Esophagus squamous epithelium (tissue), 5 donors: ENCODE results near the gene RCAN2. TPM values are rescaled to one million over a fixed set of nuclear protein-coding genes. Genes with fewer than 3 reads are reported as not detected.

Source experiments
- DNase-seq: peaks from one replicate; lab custom pipeline; 2025; lab: John Stamatoyannopoulos, UW
- H3K27ac ChIP-seq, 4 donors: fragments of 200-600 bp; sonication (generic); one replicate each; pipeline ENCODE4 v1.5.1; 2016 to 2019; ENCODE audit warnings: mild to moderate bottlenecking in 1 of 4
- H3K27me3 ChIP-seq, 4 donors: fragments of 200-600 bp; sonication (generic); 1 replicate in 3 of 4; 2 replicates in 1 of 4; pipeline versions ENCODE4 v1.5.1 to v1.6.0; 2017 to 2021; ENCODE audit warnings: antibody characterized with exemption in 1 of 4
- H3K36me3 ChIP-seq, 3 donors: fragments of 200-600 bp; sonication (generic); one replicate each; pipeline ENCODE4 v1.5.1; 2016 to 2019
- H3K4me1 ChIP-seq, 3 donors: fragments of 200-600 bp; sonication (generic); one replicate each; pipeline ENCODE4 v1.5.1; 2017 to 2019
- H3K4me3 ChIP-seq, 4 donors: fragments of 200-600 bp; sonication (generic); 1 replicate in 3 of 4; 2 replicates in 1 of 4; pipeline ENCODE4 v1.5.1; 2016 to 2019; ENCODE audit warnings: mild to moderate bottlenecking in 2 of 4, moderate library complexity in 1 of 4
- H3K9me3 ChIP-seq, 3 donors: fragments of 200-600 bp; sonication (generic); one replicate each; pipeline ENCODE4 v1.5.1; 2016 to 2019
- POLR2A ChIP-seq, 4 donors: fragments of 450-650 bp; IDR thresholded peaks; one replicate each; pipeline ENCODE4 v1.6.1; 2017; ENCODE audit warnings: antibody characterized with exemption in 4 of 4, mild to moderate bottlenecking in 4 of 4, moderate library complexity in 3 of 4
- WGBS, 2 donors: methylation state at CpG; one replicate each; pipeline ENCODE4 v1.1.5; 2018; 5-methylcytosine and 5-hydroxymethylcytosine counted together
- intact Hi-C: fragments of 100-400 bp; cut with DNase I; formaldehyde crosslinking; loops from one replicate; pipeline ENCODE4 v1.15.0; 2022
- total RNA-seq, 4 donors: library from RNA; depleted of rRNA; stranded (reverse); fragments of >200 nt; gene quantifications; one replicate each; pipeline ENCODE4 v1.1.0, GENCODE V29; 2016
- TF ChIP-seq, protein P1 (sequence below), 6 experiments: fragments of 450-650 bp in 4 of 6; fragments of 200-600 bp in 2 of 6; sonication (generic) in 2 of 6; IDR thresholded peaks; one replicate each; pipeline ENCODE4 v1.5.1; 2016 to 2019; ENCODE audit warnings: antibody characterized with exemption in 6 of 6, mild to moderate bottlenecking in 4 of 6, moderate library complexity in 4 of 6
- donor health status: DM: yes; HTN: yes; CAD: no.

The RCAN2 gene
- total RNA-seq, 4 donors from 2014 or later: 1.4 to 12.4 (median 4.0) TPM

DNA sequence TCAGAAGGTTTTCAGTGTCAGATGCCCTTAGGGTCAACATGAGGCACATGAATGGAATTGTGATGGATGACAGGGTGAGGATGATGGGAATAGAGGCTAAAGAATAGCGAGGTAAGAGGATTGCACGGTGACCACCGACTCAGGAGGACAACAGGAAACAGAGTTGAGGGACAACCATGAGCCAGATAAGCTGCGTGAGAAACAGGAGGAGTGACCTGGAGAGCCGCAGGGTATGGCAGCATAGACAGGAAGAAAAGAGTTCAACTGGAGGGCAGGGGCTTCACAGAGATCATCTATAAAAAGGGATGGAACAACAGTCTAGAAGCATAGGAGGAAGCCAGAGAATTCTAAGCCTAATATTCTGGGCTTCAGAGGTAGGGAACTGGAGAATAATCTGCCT lies 235.7 kb downstream of the RCAN2 start:
- WGBS, 2 donors: 60 to 66% methylated on average over 5 of the region's 5 CpGs
- Histone ChIP-seq H3K9me3 (no peaks in the 10 kb centered on the region), H3K27ac (no peak overlapping the region), H3K36me3 (no peaks in the 10 kb centered on the region), H3K27me3 (no peaks in the 10 kb centered on the region), H3K4me1 (no peaks in the 10 kb centered on the region), H3K4me3 (no peak overlapping the region)
- DNase-seq: no peak
- no peak for TF ChIP-seq POLR2A (IDR thresholded peaks at IDR 0.05)
- TF ChIP-seq, protein P1, sequence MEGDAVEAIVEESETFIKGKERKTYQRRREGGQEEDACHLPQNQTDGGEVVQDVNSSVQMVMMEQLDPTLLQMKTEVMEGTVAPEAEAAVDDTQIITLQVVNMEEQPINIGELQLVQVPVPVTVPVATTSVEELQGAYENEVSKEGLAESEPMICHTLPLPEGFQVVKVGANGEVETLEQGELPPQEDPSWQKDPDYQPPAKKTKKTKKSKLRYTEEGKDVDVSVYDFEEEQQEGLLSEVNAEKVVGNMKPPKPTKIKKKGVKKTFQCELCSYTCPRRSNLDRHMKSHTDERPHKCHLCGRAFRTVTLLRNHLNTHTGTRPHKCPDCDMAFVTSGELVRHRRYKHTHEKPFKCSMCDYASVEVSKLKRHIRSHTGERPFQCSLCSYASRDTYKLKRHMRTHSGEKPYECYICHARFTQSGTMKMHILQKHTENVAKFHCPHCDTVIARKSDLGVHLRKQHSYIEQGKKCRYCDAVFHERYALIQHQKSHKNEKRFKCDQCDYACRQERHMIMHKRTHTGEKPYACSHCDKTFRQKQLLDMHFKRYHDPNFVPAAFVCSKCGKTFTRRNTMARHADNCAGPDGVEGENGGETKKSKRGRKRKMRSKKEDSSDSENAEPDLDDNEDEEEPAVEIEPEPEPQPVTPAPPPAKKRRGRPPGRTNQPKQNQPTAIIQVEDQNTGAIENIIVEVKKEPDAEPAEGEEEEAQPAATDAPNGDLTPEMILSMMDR (IDR thresholded peaks at IDR 0.05): no peak
- intact Hi-C loops: no loop called here

DNA sequence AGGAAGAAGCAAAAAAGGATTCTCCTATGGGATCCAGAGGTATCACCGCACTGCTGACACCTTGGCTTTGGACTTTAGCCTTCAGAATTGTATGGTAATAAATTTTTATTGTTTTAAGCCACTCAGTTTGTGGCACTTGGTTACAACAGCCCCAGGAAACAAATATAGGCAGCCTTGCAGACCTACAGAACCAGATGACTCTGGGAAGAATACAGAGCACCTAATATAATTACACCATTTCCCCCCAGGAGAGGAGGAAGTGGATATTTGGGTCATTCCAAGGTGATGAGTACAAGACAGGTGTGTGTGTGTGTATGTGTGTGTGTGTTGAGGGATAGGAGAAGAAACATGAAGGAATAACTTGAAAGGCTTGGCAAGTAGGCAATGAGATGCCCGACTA lies 236.3 kb downstream of the RCAN2 start:
- 76 to 81% methylated on average over 2 of the region's 2 CpGs for WGBS, 2 donors
- Histone ChIP-seq H3K36me3 (no peaks in the 10 kb centered on the region), H3K9me3 (no peaks in the 10 kb centered on the region), H3K27me3 (no peaks in the 10 kb centered on the region), H3K4me1 (no peaks in the 10 kb centered on the region), H3K4me3 (no peak overlapping the region), H3K27ac (no peak overlapping the region)
- intact Hi-C loops: no loop called here
- no peak for TF ChIP-seq POLR2A (IDR thresholded peaks at IDR 0.05)
- TF ChIP-seq, protein P1 (IDR thresholded peaks at IDR 0.05): no peak
- no peak for DNase-seq

- Histone ChIP-seq H3K27me3 (no peaks in the 10 kb centered on the region), H3K9me3 (no peaks in the 10 kb centered on the region), H3K4me1 (no peaks in the 10 kb centered on the region), H3K27ac (no peak overlapping the region), H3K36me3 (no peaks in the 10 kb centered on the region), H3K4me3 (no peak overlapping the region)
- TF ChIP-seq, protein P1 (IDR thresholded peaks at IDR 0.05): no peak
- TF ChIP-seq POLR2A (IDR thresholded peaks at IDR 0.05): no peak
- DNase-seq: no peak
- intact Hi-C loops: no loop called here
- 57 to 69% methylated on average over 1 of the region's 1 CpG for WGBS, 2 donors
Measured at GRCh38 chr6:46254331-46254730, 236.9 kb downstream of the RCAN2 start.

- 89 to 97% methylated on average over 3 of the region's 3 CpGs for WGBS, 2 donors
- Histone ChIP-seq H3K36me3 (no peaks in the 10 kb centered on the region), H3K4me3 (no peak overlapping the region), H3K9me3 (no peaks in the 10 kb centered on the region), H3K4me1 (no peaks in the 10 kb centered on the region), H3K27me3 (no peaks in the 10 kb centered on the region), H3K27ac (no peak overlapping the region)
- TF ChIP-seq, protein P1 (IDR thresholded peaks at IDR 0.05): no peak
- TF ChIP-seq POLR2A (IDR thresholded peaks at IDR 0.05): no peak
- DNase-seq: no peak
- intact Hi-C loops: no loop called here
Measured at GRCh38 chr6:46251583-46252339, 239.5 kb downstream of the RCAN2 start.

- H3K27me3 ChIP-seq: no peaks in the 10 kb centered on the region
- TF ChIP-seq POLR2A (IDR thresholded peaks at IDR 0.05): no peak
- TF ChIP-seq, protein P1 (IDR thresholded peaks at IDR 0.05): no peak
- WGBS, 2 donors: 90 to 98% methylated on average over 2 of the region's 2 CpGs
- no peak overlapping the region for H3K27ac ChIP-seq
- H3K4me3 ChIP-seq: no peak overlapping the region
- no peaks in the 10 kb centered on the region for H3K4me1 ChIP-seq
- no peaks in the 10 kb centered on the region for H3K36me3 ChIP-seq
- DNase-seq: no peak
- no peaks in the 10 kb centered on the region for H3K9me3 ChIP-seq
- intact Hi-C loops: no loop called here
Measured at GRCh38 chr6:46248143-46248542, 243.1 kb downstream of the RCAN2 start.
